Activated naive CD4-positive, alpha-beta T cell treated with anti-CD3 and anti-CD28 coated beads, Interleukin-2, amount 50 U/mL, for 72 hours (primary cell): Measurements from ENCODE around the gene TCF4. TPM values are rescaled to one million over a fixed set of nuclear protein-coding genes. Genes with fewer than 3 reads are reported as not detected.

Experiments
- ATAC-seq, 2 donors: fragments of 150-1000 bp; cut with Tn5 transposase; 2 replicates each; pipeline ENCODE4 v1.10.0; 2021; ENCODE audit warnings: mild to moderate bottlenecking in 2 of 2, moderate library complexity in 2 of 2
- DNase-seq, 2 donors: peaks; one replicate each; pipeline ENCODE4 v3.0.0; 2021 to 2022; ENCODE audit warnings: low spot score in 2 of 2
- H3K27ac Mint-ChIP-seq, 2 donors: one replicate each; pipeline ENCODE4 v1.8.0; 2022; ENCODE audit warnings: mild to moderate bottlenecking in 2 of 2, mixed read lengths in 2 of 2
- H3K36me3 Mint-ChIP-seq, 2 donors: one replicate each; pipeline ENCODE4 v1.8.0; 2022; ENCODE audit warnings: mixed read lengths in 2 of 2
- H3K9me3 Mint-ChIP-seq, 2 donors: one replicate each; pipeline ENCODE4 v1.8.0; 2022; ENCODE audit warnings: mixed read lengths in 2 of 2
- total RNA-seq, 2 donors: library from RNA; stranded (reverse); gene quantifications; one replicate each; pipeline ENCODE4 v1.2.3, GENCODE V29; 2022

TCF4 gene
- total RNA-seq, 2 donors from 2014 or later: 0.46 to 1.6 TPM

- no peak for ATAC-seq
- no peak overlapping the region for H3K27ac Mint-ChIP-seq
Observed at GRCh38 chr18:55264108-55264507, 323.9 kb downstream of the TCF4 start.

GRCh38 chr18:55262021-55262560 lies 325.9 kb downstream of the TCF4 start:
- no peaks in the 10 kb centered on the region for H3K36me3 Mint-ChIP-seq
- H3K27ac Mint-ChIP-seq: no peak overlapping the region
- H3K9me3 Mint-ChIP-seq: no peaks in the 10 kb centered on the region
- DNase-seq (no peak), ATAC-seq (no peak)

More at GRCh38 chr18:55264108-55264507, 323.9 kb downstream of the TCF4 start:
- no peaks in the 10 kb centered on the region for H3K36me3 Mint-ChIP-seq
- no peak for DNase-seq
- H3K9me3 Mint-ChIP-seq: no peaks in the 10 kb centered on the region

- H3K27ac Mint-ChIP-seq: no peak overlapping the region
- ATAC-seq (no peak), DNase-seq (no peak)
- H3K36me3 Mint-ChIP-seq: no peaks in the 10 kb centered on the region
- H3K9me3 Mint-ChIP-seq: no peaks in the 10 kb centered on the region
Observed at GRCh38 chr18:55261253-55261652, 326.7 kb downstream of the TCF4 start.

- Mint-ChIP-seq H3K36me3 (no peaks in the 10 kb centered on the region), H3K27ac (no peak overlapping the region), H3K9me3 (no peaks in the 10 kb centered on the region)
- DNase-seq (no peak), ATAC-seq (no peak)
Observed at GRCh38 chr18:55258088-55258487, 329.9 kb downstream of the TCF4 start.

- no peaks in the 10 kb centered on the region for H3K9me3 Mint-ChIP-seq
- no peaks in the 10 kb centered on the region for H3K36me3 Mint-ChIP-seq
- H3K27ac Mint-ChIP-seq: no peak overlapping the region
- no peak for DNase-seq
- ATAC-seq: no peak
Observed at GRCh38 chr18:55256929-55257289, 331.1 kb downstream of the TCF4 start.

GRCh38 chr18:55256226-55256928 lies 331.6 kb downstream of the TCF4 start:
- Mint-ChIP-seq H3K27ac (no peak overlapping the region), H3K9me3 (no peaks in the 10 kb centered on the region), H3K36me3 (no peaks in the 10 kb centered on the region)
- no peak for ATAC-seq
- no peak for DNase-seq

GRCh38 chr18:55253814-55254213 lies 334.2 kb downstream of the TCF4 start:
- H3K9me3 Mint-ChIP-seq: no peaks in the 10 kb centered on the region
- H3K27ac Mint-ChIP-seq: no peak overlapping the region
- H3K36me3 Mint-ChIP-seq: no peaks in the 10 kb centered on the region
- ATAC-seq: no peak
- DNase-seq: no peak

GRCh38 chr18:55252901-55253300 lies 335.1 kb downstream of the TCF4 start:
- H3K36me3 Mint-ChIP-seq: no peaks in the 10 kb centered on the region
- no peak overlapping the region for H3K27ac Mint-ChIP-seq
- DNase-seq (no peak), ATAC-seq (no peak)
- H3K9me3 Mint-ChIP-seq: no peaks in the 10 kb centered on the region

- H3K27ac Mint-ChIP-seq: no peak overlapping the region
- no peaks in the 10 kb centered on the region for H3K36me3 Mint-ChIP-seq
- ATAC-seq: no peak
- no peak for DNase-seq
- H3K9me3 Mint-ChIP-seq: no peaks in the 10 kb centered on the region
Observed at GRCh38 chr18:55252053-55252675, 335.8 kb downstream of the TCF4 start.

- Mint-ChIP-seq H3K36me3 (no peaks in the 10 kb centered on the region), H3K27ac (no peak overlapping the region), H3K9me3 (no peaks in the 10 kb centered on the region)
- ATAC-seq: no peak
- no peak for DNase-seq
Observed at GRCh38 chr18:55251254-55251971, 336.6 kb downstream of the TCF4 start.

GRCh38 chr18:55250768-55251173 lies 337.2 kb downstream of the TCF4 start:
- Mint-ChIP-seq H3K36me3 (no peaks in the 10 kb centered on the region), H3K27ac (no peak overlapping the region), H3K9me3 (no peaks in the 10 kb centered on the region)
- ATAC-seq (peak in 1 of 2 donors; percentile 79), DNase-seq (no peak)

GRCh38 chr18:55249550-55249949 lies 338.4 kb downstream of the TCF4 start:
- DNase-seq: no peak
- Mint-ChIP-seq H3K27ac (no peak overlapping the region), H3K36me3 (no peaks in the 10 kb centered on the region), H3K9me3 (no peaks in the 10 kb centered on the region)
- peak in 1 of 2 donors; percentile 65 for ATAC-seq

GRCh38 chr18:55248495-55248894 lies 339.5 kb downstream of the TCF4 start:
- DNase-seq: no peak
- Mint-ChIP-seq H3K9me3 (no peaks in the 10 kb centered on the region), H3K36me3 (no peaks in the 10 kb centered on the region), H3K27ac (no peak overlapping the region)
- ATAC-seq: no peak

GRCh38 chr18:55247032-55247431 lies 341.0 kb downstream of the TCF4 start:
- no peak overlapping the region for H3K27ac Mint-ChIP-seq
- no peaks in the 10 kb centered on the region for H3K9me3 Mint-ChIP-seq
- DNase-seq: no peak
- H3K36me3 Mint-ChIP-seq: no peaks in the 10 kb centered on the region
- peak in 1 of 2 donors; percentile 23 for ATAC-seq

GRCh38 chr18:55246278-55246677 lies 341.7 kb downstream of the TCF4 start:
- H3K9me3 Mint-ChIP-seq: no peaks in the 10 kb centered on the region
- no peak for ATAC-seq
- no peak overlapping the region for H3K27ac Mint-ChIP-seq
- no peak for DNase-seq
- no peaks in the 10 kb centered on the region for H3K36me3 Mint-ChIP-seq

- Mint-ChIP-seq H3K27ac (no peak overlapping the region), H3K36me3 (no peaks in the 10 kb centered on the region), H3K9me3 (no peaks in the 10 kb centered on the region)
- DNase-seq: no peak
- no peak for ATAC-seq
Observed at GRCh38 chr18:55245211-55245614, 342.8 kb downstream of the TCF4 start.

GRCh38 chr18:55244546-55244945 lies 343.4 kb downstream of the TCF4 start:
- no peaks in the 10 kb centered on the region for H3K36me3 Mint-ChIP-seq
- DNase-seq (no peak), ATAC-seq (no peak)
- H3K27ac Mint-ChIP-seq: no peak overlapping the region
- no peaks in the 10 kb centered on the region for H3K9me3 Mint-ChIP-seq
